HG03060 (cell line): Measurements from ENCODE around the gene FAM24B.
A peak's percentile ranks its signal among the peaks of the same experiment; 100 is the strongest.
"Not testable (repeated sequence)": the region's sequence is repeated elsewhere in the genome, so short reads cannot be mapped to it uniquely, and the experiment has no call there.

Experiments
- ATAC-seq: cut with Tn5 transposase; IDR thresholded peaks from one replicate; pipeline ENCODE4 v1.9.1; 2021; ENCODE audit warnings: low read depth, moderate number of reproducible peaks; ENCODE audit not compliant: unreplicated experiment

FAM24B gene

DNA sequence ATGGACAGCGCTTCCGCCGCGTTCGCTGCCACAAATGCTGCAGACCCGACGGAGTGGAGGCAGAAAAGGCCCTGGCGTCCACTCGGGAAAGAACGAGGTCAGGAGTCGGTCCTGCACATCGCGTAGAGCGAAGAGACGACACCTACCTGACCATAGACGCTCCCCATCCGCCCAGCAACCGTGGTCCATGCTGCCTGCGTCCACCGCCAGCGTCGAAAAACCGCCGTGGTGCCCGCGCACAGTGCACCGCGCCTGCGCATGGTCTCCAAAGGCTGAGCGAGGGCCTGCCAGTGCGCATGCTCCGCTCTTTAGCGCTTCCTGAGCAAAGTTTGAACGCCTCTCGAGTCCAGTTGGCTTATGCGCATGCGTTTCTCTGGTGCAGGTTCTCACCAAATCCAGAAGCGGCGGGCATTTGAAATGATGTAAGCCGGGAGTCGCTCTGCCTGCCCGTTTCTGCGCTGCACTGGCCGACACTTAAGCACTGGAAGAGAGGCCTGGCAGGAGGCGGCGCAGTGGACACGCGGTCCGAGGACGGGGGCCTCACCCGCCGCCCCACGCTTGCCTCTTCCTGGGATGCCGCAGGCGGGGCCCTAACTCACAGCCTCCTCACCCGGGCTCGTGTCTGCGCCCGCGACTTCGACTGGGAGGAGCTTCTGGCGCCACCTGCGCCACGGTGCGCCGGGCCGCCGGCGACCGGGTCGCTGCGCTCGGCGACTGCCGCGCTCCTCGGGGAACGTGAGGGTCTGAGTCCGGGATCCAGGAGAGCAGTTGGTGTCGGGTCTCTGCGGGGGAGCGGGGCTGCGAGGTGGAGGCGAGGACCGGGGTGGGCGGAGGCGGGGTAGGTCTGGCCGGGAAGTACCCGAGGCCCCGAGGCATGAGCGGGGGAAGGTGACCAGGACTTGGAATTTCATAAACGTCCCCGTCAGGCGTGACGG lies at the start of gene FAM24B:
Gene FAM24B (minus strand): TSS at position 243 of the 935 bp plus-strand sequence. CDS start 29,066 bp downstream, outside the sequence.
- peak; percentile 81 for ATAC-seq

GRCh38 chr10:122915700-122916099 lies 36.3 kb upstream of the FAM24B start:
- no peak for ATAC-seq

DNA sequence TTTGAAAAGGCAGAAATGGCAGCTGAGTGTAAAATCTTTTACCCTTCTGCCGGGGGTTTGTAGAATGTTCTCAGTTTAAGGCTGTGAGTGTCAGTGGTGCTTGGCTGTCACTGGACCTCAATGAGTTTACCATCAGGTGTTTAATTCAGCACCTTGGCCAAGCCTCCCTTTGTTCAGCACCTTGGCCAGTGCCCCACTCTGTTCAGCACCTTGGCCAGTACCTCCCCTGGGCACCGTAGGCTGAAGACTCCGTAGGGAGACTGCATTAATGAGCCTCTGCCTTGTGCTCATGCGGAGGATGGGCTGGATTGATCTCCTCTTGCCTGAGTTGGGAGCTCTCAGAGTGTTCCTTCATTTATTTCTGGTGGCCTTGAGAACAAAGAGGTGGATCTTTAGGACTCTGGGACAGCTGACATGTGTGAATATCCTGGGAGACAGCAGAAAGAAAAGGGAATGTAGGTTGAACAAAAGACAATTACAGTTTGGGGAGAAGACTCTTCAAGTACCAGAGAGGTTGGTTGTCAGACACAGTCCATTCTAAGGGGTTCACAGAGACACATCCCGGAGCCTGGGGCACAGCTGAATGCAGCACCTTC lies 32.6 kb upstream of the FAM24B start:
- no peak for ATAC-seq

GRCh38 chr10:122910310-122910709 lies 30.9 kb upstream of the FAM24B start, which contains the start of gene FAM24A:
TSS of gene FAM24A (plus strand) at chr10:122910610. CDS start at chr10:122911635, 1,025 bp downstream.
- no peak for ATAC-seq

DNA sequence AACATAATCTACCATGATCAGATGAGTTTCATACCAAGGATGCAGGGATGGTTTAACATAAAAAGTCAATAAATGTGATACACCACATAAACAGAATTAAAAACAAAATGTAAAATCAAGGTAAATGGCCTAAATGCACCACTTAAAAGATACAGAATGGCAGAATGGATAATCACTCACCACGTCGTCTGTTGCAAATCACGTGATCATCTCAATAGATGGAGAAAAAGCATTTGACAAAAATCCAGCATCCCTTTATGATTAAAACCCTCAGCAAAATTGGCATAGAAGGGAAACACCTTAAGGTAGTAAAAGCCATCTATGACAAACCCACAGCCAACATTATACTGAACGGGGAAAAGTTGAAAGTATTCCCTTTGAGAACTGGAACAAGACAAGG lies 24.5 kb upstream of the FAM24B start:
- not testable (repeated sequence) for ATAC-seq

GRCh38 chr10:122894261-122894944 lies 15.0 kb upstream of the FAM24B start:
- no peak for ATAC-seq

DNA sequence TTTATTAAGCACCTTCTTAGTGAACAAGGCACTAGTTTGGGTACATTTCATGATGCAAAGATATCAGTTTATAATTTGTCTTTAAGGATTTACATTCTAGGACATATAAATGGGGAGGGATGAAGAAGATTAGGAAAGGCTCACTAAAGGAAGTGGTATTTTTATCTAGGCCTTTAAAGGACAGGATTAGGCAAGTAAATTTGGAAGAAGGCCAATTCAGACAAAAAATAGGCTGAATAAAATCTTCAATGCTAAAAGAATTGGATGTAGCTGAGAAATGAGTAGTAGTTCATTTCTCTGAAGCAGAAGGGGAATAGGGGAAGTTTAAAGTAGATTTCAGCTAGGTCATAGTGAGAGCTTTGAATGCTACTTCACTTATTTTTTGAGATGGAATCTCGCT lies 4.8 kb upstream of the FAM24B start:
- ATAC-seq, result no peak

DNA sequence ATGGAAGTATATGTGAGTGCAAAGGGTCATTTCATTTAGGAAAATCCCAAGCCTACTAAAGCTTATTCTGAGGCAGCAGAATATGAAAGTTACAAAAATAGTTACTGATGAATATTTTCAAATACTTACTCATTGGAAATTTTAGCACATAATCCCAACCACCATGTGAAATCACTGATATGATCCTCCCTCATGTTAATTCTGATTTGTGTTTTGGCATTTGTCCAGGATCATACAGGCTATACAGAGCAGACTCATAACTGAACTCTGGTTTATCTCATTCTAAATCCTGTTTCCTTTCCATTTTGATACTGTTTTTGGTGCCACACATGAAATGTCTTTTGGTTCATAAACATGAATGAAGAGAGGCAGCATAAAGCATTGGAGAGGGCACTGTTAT lies 3.4 kb upstream of the FAM24B start:
- no peak for ATAC-seq

- ATAC-seq, result peak; percentile 16
Observed at GRCh38 chr10:122878799-122879338, 512 bp downstream of the FAM24B start.

GRCh38 chr10:122877264-122877663 lies 2.1 kb downstream of the FAM24B start:
- ATAC-seq, result no peak

GRCh38 chr10:122876467-122876855 lies 2.9 kb downstream of the FAM24B start:
- no peak for ATAC-seq

DNA sequence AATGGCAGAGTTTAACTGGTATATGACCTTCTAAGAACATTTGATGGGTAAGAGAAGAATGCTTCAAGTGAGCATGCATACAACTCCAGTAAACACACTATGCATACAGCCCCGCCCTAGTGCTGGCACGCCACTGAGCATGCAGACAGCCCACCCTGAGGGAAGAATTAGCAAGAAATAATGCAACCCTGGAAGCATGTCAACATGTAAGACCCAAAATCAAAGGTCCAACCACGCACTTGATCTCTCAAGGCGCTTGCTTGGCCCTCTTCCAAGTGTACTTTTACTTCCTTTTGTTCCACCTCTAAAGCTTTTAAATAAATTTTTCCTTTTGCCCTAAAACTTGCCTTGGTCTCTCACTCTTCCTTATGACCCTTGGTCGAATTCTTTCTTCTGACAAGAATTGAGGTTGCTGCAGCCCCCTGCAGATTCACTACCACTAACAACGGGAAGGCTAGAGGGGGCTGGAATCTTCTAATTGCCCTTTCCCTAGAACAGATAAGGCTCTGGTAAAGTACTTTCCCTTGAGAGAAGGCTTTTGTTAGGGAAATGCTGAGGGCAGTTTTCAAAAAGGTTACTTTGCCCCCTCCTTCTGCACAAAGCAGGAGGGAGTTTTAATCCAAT lies 3.4 kb downstream of the FAM24B start:
- no peak for ATAC-seq

DNA sequence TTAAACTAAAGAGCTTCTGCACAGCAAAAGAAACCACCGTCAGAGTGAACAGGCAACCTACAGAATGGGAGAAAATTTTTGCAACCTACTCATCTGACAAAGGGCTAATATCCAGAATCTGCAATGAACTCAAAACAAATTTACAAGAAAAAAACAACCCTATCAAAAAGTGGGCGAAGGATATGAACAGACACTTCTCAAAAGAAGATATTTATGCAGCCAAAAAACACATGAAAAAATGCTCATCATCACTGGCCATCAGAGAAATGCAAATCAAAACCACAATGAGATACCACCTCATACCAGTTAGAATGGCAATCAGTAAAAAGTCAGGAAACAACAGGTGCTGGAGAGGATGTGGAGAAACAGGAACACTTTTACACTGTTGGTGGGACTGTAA lies 7.4 kb downstream of the FAM24B start:
- ATAC-seq, result not testable (repeated sequence)

DNA sequence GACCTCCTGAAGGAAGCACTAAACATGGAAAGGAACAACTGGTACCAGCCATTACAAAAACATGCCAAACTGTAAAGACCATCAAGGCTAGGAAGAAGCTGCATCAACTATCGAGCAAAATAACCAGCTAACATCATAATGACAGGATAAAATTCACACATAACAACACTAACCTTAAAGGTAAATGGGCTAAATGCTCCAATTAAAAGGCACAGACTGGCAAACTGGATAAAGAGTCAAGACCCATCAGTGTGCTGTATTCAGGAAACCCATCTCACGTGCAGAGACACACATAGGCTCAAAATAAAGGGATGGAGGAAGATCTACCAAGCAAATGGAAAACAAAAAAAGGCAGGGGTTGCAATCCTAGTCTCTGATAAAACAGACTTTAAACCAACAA lies 10.6 kb downstream of the FAM24B start:
- not testable (repeated sequence) for ATAC-seq

DNA sequence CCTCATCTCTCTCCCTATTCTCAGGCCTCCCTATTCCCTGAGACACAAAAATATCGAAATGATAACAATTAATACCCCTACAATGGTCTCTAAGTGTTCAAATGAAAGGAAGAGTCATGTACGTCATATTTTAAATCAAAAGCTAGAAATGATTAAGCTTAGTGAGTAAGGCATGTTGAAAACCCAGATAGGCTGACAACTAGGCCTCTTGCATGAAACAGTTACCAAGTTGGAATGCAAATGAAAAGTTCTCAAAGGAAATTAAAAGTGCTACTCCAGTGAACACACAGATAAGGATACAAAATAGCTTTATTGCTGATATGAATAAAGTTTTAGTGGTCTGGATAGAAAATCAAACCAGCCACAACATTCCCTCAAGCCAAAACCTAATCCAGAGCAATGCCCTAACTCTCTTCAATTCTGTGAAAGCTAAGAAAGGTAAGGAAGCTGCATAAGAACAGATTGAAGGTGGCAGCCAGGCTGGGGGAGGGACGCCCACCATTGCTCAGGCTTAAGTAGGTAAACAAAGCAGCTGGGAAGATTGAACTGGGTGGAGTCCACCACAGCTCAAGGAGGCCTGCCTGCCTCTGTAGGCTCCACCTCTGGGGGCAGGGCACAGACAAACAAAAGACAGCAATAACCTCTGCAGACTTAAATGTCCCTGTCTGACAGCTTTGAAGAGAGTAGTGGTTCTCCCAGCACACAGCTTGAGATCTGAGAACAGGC lies 12.5 kb downstream of the FAM24B start:
- ATAC-seq, result not testable (repeated sequence)

DNA sequence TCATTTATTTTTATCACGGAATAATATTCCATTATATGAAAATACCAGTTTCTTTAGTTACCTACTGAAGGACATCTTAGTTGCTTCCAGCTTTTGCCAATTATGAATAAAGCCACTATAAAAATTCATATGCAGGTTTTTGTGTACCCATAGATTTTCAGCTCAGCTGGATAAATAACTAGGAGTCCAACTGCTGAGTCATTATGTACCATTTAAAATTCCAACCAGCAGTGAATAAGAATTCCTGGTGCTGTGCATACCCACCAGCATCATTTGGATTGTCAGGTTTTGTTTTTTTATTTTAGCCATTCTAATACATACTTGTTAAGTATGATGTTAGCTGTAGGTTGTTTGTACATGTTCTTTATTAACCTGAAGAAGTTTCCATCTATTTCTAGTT lies 14.5 kb downstream of the FAM24B start:
- no peak for ATAC-seq

GRCh38 chr10:122864194-122864592 lies 15.2 kb downstream of the FAM24B start:
- ATAC-seq, result no peak

GRCh38 chr10:122863216-122864193 lies 15.9 kb downstream of the FAM24B start:
- no peak for ATAC-seq
